Parietal lobe (tissue), 1 donor: Measurements from ENCODE around the gene RAX. TPM values are rescaled to one million over a fixed set of nuclear protein-coding genes. Genes with fewer than 3 reads are reported as not detected.

Source experiments
- total RNA-seq: library from RNA; depleted of rRNA; stranded (reverse); fragments of >200 nt; gene quantifications from one replicate; pipeline ENCODE4 v1.2.3, GENCODE V29; 2014

The RAX gene
- total RNA-seq, result not detected

GRCh38 chr18:59272891-59273758 is at the start of gene RAX:
Gene RAX, minus strand, starts transcription at chr18:59273454. Its CDS starts 248 bp downstream, at chr18:59273206.

DNA sequence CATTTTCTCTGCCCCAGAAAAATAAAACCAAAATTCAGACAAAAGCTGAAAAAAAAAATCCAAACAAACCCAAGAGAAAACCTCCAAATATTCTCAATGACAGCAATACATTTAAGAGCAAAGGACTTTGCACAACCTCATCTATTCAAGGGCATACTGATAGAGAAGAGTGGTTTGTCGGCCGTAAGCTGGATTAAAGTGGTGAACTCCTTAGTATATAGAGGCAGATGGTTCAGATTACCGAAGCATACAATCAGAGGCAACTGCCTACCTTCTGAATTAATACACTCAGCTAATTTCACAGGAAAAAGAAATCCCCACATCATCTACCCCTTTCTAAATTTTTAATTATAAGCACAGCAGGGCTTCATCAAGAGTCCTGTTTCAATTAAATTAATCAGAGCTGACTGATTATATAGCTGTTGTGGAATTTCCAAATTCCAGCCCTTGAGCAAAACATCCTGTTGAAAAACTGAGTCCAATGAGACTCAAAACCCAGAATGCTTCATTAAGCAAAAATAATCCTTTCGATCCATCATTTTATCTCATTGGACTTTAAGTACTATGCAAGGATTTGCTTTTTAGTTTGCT is 45.3 kb upstream of the RAX start, which contains the start of gene CPLX4:
CPLX4 (minus strand) TSS at position 190 of the 591 bp plus-strand sequence; CDS start at position 3, 187 bp downstream.

DNA sequence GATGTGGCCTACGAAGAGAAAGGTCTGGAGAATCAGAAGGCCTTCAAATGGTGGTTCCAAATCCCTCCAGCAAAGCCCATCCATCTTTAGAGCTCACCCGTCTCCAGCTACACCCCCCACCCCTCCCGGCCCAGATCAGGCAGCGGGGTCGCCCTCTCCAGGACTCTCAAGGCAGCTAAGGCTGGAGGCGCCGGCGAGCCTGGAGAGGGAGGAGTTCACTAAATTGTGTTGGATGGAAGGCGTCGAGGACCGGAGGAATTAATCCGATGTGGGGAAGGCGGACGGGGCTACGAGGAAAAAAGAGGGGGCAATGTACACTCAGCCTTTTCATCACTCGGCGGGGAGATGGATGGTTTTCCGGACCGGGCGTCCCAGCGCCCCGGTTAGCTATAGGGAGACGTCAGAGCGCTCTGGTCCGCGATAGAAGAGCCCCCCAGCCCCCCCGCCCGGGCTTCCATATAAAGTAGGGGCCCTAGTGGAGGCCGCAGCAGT is 53.5 kb downstream of the RAX start, which contains the start of gene GRP:
GRP (plus strand) TSS at position 487 of the 492 bp plus-strand sequence. CDS start 108 bp downstream, outside the sequence.

Other genes with a start within 250 kb of the RAX start
- gene SEC11C, start 133.6 kb downstream of the RAX start, total RNA-seq, result 47.6 TPM
- 18.5 TPM for gene GRP, start 53.3 kb downstream of the RAX start, total RNA-seq
- not detected for gene CPLX4, start 45.2 kb upstream of the RAX start, total RNA-seq
- gene LMAN1, start 85.8 kb upstream of the RAX start, total RNA-seq, result 54.5 TPM